Superior temporal gyrus (tissue), 1 donor: ENCODE measurements around the gene EGFL7.

Experiments used
- DNase-seq: peaks from one replicate; pipeline ENCODE4 v3.0.0-alpha.2; 2016; ENCODE audit errors: extremely low spot score

Gene EGFL7

DNA sequence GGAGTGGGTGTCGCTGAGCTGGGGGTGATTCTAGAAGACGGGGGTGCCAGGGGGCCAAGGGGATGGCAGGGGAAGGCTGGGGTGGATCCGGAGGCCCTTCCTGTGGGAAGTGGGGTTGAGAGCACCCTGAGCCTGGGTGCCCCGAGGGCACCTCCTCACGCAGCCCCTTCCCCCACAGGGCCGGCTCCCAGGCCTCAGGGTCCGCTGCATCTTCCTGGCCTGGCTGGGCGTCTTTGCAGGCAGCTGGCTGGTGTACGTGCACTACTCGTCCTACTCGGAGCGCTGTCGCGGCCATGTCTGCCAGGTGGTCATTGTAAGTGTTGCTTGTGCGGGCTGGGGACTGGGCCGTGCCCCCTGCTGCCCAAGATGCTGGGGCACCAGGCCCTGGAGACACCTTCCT is 54.7 kb downstream of the EGFL7 start:
- DNase-seq, result no peak

DNA sequence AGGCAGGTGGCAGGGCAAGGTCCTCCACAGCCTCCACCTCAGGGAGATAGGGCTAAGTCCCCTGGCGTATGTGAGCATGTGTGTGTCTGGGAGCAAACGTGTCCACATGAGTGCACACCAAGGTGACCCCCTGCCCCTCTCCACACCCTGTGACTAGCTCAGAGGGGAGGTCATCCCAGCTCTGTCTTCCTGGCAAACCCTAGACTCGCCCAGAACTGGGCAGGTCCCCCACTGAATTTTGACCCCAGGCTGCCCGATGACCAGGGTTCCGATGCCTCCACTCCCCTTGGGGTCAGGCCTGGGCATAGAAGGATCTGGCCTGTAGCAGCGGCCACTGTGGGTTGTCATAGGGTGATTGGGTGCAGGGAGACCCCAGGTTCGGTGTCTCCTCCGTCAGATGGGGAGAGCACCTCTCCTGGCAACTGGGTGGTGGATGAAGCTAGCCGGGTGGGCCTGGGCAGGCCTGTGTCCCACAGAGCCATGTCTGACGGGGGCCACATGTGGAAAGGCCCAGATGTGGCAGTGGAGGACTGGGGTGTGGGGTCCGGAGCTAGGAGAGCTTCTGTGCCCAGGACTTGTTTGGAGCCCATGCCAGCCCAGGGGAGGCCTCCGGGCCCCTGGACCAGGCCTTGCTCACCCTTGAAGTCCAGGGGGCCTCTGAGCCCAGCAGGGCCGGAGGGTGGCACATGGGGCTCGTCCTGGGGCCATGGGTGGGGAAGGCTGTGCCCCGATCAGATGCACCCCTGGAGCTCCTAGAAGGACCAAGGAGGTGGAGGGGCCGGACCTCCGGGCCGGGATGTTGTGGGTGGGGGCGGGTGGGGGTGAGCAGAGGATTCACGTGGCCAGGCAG is 55.9 kb downstream of the EGFL7 start:
- DNase-seq, result no peak

DNA sequence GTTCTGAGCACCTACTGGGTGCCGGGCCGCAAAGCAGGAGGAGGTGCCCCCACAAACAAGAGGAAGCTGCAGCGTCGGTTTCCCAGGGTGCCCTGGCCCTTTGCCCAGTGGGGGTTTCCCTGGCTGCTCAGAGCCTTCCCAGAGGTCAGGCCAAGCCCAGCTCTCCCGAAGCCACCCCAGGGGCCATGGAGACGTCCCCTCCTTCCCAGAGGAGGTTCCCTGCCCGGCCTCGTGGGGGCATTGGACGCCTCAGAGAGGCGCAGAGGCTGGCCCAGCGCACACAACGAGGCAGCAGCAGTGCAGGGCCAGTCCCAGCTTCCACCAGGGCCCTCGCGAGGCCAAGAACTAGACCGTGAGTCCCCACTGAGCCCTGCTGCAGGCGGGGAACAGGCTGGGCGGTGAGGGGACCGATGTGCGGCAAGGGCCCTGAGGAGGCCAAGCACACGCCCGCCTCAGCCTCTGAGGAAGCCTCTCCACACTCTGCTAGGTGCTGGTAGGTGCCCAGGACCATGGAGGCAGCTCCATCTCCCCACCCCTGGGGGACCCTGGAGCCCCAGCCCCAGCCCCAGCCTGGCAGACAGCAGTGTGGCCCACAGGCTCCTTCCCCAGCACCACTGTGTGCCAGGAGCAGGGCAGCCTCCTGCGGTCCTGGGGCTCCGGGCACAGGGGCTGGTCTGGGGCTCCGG is 56.6 kb downstream of the EGFL7 start:
- no peak for DNase-seq

DNA sequence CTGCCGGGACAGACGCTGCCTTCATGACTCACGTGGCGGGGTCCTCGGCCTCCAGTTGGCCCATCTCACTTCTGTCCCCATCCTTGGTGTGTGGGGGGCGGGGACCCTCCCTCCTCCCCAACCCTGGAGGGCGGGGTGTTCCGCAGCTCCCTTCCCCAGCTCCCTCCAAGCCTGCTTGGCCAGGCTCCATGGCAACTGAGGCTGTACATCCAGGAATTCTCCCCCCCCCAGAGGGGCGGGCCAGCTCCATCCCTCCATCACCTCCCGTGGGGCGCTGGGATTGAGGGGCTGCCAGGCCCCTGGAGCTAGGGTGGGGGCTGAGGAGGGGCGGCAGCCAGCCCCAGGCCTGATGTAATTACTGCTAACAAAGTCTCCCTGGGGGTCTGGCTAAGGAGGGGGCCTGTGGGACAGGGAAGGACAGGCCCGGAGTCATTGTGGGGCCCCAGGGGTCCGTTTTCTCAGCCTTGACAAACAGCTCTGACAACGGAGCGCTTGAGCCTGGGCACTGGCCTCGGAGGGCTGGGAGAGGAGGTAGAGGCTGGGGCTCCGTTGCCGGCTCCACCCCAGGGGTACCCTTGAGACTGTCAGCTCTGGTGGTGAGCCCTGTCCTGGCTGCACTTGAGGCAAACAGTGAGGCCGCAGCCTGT is 57.7 kb downstream of the EGFL7 start:
- DNase-seq, result no peak

DNA sequence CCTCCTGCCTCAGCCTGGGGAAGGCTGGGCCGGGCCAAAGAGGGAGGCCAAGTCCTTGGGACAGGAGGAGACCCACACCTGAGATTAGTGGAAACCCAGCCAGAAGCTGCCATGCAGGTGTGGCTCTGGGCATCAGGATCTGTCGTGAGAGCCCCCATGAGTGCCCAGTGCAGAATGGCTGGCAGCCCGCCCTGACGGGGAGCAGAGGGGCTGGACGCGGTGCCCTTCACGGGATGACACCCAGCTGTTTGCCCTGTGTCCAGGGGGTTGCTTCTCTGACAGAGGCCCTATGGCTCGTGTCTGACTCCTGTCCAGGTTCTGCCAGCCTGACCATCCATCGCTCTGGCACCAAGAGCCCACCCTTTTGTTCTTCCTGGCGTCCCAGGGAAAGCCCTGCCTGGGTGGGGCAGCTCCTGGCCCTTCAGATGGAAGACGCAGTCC is 58.2 kb downstream of the EGFL7 start:
- no peak for DNase-seq

DNA sequence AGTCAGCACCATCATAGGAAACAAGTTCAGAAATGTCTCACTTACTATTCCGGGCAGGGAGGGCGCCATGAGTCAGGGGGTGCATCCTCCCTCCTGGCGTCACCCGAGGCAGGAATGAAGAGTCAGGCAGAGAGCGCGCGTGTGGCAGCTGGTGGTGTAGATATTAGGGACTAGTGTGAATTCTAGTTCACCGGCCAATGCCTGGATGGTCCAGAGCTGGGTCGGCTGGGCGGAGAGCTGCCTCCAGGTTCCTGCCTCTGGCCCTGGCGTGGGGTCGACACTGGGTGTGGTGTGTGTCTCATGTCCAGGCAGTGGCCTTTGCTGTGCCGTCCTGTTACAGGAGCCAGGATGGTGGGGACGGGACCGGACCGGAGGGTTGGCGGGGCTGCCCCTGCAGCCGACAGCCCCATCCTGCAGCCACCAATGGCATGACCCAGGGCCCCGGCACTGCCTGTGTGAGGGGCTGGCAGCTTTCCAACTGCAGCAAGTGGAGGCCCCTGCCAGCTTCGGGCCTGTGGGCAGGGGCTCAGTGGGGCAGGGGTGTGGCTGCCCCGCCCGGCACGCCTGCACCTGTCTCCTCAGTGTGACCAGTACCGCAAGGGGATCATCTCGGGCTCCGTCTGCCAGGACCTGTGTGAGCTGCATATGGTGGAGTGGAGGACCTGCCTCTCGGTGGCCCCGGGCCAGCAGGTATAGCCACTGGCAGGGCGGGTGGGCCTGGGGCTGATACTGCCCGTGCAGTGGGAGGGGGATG is 58.8 kb downstream of the EGFL7 start:
- no peak for DNase-seq
